HL-60 (cell line): ENCODE data around the gene SPATA24.

ENCODE experiments used
- DNase-seq, 2 experiments: peaks; one replicate each; pipeline ENCODE4 v3.0.0-alpha.2; 2010 to 2020; ENCODE audit warnings: low read depth in 1 of 2, low spot score in 1 of 2
- H3K27ac ChIP-seq: fragments of 250-450 bp; sonication (Bioruptor Pico); replicated peaks from 2 replicates; pipeline ENCODE4 v1.5.1; 2020; ENCODE audit warnings: mild to moderate bottlenecking, moderate library complexity
- H3K27me3 ChIP-seq: fragments of 250-450 bp; sonication (Bioruptor Pico); 2 replicates; pipeline ENCODE4 v1.5.1; 2021; ENCODE audit warnings: mild to moderate bottlenecking, moderate library complexity; ENCODE audit not compliant: insufficient read depth, poor library complexity, severe bottlenecking
- H3K4me3 ChIP-seq: replicated peaks from 2 replicates; pipeline ENCODE4 v1.5.1; 2011; ENCODE audit warnings: mild to moderate bottlenecking, control low read depth, low read length; ENCODE audit not compliant: insufficient read depth
- CTCF ChIP-seq: IDR thresholded peaks from one replicate; pipeline ENCODE4 v1.5.1; 2011; ENCODE audit warnings: low read length, control low read depth, inconsistent platforms; ENCODE audit not compliant: insufficient read depth
- GABPA ChIP-seq: IDR thresholded peaks from 2 replicates; pipeline ENCODE4 v1.6.1; 2012; ENCODE audit warnings: low read depth
- POLR2AphosphoS5 ChIP-seq: IDR thresholded peaks from 2 replicates; pipeline ENCODE4 v1.6.1; 2012; ENCODE audit warnings: low read depth
- SPI1 ChIP-seq: IDR thresholded peaks from 2 replicates; pipeline ENCODE4 v1.6.1; 2012; ENCODE audit warnings: low read depth, mild to moderate bottlenecking, borderline replicate concordance
- long read RNA-seq: library from polyadenylated mRNA; unstranded; transcript quantifications from one replicate; pipeline ENCODE4 v2.0.0, GENCODE V29; 2020
- TF ChIP-seq, protein P1 (sequence below): IDR thresholded peaks from 2 replicates; pipeline ENCODE4 v1.6.1; 2012; ENCODE audit warnings: low read depth; ENCODE audit not compliant: insufficient replicate concordance

Gene SPATA24
- long read RNA-seq, partial matches to known transcripts: 0 of 1 reads
- long read RNA-seq, other reads (novel, unspliced or antisense): 1 of 1 reads

- Histone ChIP-seq H3K27me3 (no peaks in the 10 kb centered on the region), H3K4me3 (peak within 1 kb of the TSS; percentile 50), H3K27ac (peak within 1 kb of the TSS; percentile 64)
- DNase-seq: peak; percentile 77 to 93
- no peak for TF ChIP-seq POLR2AphosphoS5
- no peak for TF ChIP-seq GABPA
- TF ChIP-seq SPI1: no peak
- TF ChIP-seq CTCF: no peak
- TF ChIP-seq, protein P1, sequence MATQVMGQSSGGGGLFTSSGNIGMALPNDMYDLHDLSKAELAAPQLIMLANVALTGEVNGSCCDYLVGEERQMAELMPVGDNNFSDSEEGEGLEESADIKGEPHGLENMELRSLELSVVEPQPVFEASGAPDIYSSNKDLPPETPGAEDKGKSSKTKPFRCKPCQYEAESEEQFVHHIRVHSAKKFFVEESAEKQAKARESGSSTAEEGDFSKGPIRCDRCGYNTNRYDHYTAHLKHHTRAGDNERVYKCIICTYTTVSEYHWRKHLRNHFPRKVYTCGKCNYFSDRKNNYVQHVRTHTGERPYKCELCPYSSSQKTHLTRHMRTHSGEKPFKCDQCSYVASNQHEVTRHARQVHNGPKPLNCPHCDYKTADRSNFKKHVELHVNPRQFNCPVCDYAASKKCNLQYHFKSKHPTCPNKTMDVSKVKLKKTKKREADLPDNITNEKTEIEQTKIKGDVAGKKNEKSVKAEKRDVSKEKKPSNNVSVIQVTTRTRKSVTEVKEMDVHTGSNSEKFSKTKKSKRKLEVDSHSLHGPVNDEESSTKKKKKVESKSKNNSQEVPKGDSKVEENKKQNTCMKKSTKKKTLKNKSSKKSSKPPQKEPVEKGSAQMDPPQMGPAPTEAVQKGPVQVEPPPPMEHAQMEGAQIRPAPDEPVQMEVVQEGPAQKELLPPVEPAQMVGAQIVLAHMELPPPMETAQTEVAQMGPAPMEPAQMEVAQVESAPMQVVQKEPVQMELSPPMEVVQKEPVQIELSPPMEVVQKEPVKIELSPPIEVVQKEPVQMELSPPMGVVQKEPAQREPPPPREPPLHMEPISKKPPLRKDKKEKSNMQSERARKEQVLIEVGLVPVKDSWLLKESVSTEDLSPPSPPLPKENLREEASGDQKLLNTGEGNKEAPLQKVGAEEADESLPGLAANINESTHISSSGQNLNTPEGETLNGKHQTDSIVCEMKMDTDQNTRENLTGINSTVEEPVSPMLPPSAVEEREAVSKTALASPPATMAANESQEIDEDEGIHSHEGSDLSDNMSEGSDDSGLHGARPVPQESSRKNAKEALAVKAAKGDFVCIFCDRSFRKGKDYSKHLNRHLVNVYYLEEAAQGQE: no peak
These were observed at the start of gene SPATA24 for GRCh38 chr5:139403787-139404483. SPATA24 (minus strand) TSS chr5:139404089; CDS start chr5:139404060, 29 bp downstream.

DNA sequence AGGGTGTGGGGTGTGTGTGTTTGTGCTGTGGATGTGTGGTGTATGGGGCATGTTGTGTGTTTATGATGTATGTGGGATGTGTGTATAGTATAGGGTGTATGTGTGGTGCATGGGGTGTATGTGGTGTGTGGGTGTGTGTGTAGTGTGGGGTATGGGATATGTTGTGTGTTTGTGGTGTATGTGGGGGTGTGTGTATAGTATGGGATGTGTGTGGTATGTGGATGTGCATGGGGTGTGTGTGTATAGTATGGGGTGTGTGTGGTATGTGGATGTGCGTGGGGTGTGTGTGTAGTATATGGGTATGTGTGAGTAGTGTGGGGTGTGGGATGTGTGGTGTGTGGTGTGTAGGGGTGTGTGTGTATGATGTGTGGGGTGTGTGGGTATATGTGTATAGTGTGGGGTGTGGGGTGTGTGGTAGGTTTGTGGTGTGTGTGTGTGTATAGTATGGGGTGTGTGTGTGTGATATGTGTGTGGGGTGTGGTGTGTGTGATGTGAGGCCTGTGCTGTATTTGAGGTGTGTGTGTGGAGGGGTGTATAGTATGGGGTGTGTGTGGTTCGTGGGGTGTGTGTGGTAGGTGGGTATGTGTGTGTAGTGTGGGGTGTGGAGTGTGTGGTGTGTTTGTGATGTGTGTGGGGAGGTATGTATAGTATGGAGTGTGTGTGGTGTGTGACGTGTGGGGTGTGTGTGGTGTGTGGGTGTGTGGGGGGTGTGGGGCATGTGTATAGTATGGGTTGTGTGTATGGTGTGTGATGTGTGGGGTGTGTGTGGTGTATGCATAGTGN lies 48.2 kb upstream of the SPATA24 start:
- no peak for TF ChIP-seq CTCF
- no peak for TF ChIP-seq SPI1
- TF ChIP-seq, protein P1: no peak
- TF ChIP-seq GABPA: no peak
- no peak for TF ChIP-seq POLR2AphosphoS5
- H3K27me3 ChIP-seq: no peaks in the 10 kb centered on the region
- H3K4me3 ChIP-seq: no peak overlapping the region
- no peak for DNase-seq
- H3K27ac ChIP-seq: no peak overlapping the region

DNA sequence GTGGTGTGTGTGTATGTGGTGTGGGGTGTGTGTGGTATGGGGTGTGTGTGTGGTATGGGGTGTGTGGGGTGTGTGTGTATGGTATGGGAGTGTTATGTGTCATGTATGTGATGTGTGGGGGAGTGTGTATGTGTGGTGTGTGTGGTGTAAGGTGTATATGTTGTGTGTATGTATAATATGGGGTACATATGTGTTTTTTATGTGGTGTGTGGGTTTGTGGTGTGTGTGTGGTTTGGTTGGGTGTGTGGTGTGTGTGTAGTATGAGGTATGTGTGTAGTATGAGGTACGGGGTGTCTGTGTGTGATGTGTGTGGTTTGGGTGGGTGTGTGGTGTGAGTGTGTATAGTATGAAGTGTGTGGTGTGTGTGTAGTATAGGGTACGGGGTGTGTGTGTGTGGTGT lies 47.3 kb upstream of the SPATA24 start:
- no peaks in the 10 kb centered on the region for H3K27me3 ChIP-seq
- H3K27ac ChIP-seq: no peak overlapping the region
- TF ChIP-seq POLR2AphosphoS5 (no peak), CTCF (no peak), GABPA (no peak), SPI1 (no peak)
- TF ChIP-seq, protein P1: no peak
- DNase-seq: no peak
- H3K4me3 ChIP-seq: no peak overlapping the region
